HTERT RPE-1 (cell line): ENCODE measurements around the gene SYCE3.

ENCODE experiments used
- in situ Hi-C: fragments of 300-500 bp; cut with MboI; formaldehyde crosslinking; loops from 4 replicates; pipeline ENCODE4 v1.14.3; 2020; ENCODE audit warnings: low sequenced_read_pairs

The SYCE3 gene

DNA sequence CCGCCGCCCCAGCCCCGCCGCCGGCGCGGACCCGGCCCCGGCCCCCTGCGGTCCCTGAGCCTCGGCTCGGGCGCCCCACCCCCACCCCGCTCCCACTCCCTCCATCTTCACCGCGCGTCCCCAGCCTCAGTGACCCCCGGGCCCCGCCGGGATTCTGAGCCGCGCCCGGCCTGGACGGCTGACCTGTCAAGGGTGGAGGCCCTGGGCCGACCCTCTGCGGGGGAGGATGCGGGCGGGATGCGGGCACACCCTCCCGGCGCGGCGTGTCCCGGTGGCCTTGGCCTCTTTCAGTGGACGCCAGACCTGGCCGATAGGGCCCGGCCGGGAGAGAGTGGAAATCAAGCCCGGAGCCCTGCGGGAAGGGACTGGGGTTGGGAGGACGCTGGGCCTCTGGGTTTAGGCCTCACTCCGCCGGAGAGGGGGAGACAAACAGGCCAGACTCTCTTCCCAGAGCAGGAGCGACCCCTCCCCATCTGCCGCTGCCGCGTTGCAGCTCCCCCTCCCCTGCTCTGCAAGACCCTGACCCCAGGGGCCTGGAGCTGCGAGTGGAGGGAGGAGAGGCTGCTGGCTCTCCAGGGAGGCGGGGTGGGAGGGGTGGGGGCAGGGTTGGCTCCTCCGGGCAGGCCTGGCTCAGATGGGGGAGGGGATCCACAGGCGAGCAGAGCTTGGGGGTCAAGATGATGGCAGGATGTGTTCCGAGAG, 38.4 kb upstream of the SYCE3 start:
- in situ Hi-C loops: no loop called here

DNA sequence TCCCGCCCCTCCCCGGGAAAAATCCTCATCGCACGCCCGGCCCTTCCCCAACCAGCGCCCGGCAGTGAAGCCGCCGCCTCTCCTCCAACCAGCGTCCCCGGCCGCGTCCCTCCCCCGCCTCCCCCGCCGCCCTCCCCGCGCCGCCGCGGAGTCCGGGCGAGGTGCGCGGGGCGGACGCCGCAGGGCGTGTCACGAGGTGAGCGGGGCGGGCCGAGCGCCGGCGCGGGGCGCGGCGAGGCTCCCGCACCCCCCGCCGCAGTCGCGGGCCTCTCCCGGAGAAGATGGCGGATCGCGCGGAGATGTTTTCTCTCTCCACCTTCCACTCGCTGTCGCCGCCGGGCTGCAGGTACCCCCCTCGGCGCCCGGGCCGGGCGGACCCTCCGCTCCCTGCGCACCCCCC, 37.8 kb upstream of the SYCE3 start, which contains the start of gene MAPK8IP2:
Gene MAPK8IP2 (plus strand): TSS at position 256 of the 400 bp plus-strand sequence. CDS start 26 bp downstream, at position 282.
- in situ Hi-C loops: no loop called here

DNA sequence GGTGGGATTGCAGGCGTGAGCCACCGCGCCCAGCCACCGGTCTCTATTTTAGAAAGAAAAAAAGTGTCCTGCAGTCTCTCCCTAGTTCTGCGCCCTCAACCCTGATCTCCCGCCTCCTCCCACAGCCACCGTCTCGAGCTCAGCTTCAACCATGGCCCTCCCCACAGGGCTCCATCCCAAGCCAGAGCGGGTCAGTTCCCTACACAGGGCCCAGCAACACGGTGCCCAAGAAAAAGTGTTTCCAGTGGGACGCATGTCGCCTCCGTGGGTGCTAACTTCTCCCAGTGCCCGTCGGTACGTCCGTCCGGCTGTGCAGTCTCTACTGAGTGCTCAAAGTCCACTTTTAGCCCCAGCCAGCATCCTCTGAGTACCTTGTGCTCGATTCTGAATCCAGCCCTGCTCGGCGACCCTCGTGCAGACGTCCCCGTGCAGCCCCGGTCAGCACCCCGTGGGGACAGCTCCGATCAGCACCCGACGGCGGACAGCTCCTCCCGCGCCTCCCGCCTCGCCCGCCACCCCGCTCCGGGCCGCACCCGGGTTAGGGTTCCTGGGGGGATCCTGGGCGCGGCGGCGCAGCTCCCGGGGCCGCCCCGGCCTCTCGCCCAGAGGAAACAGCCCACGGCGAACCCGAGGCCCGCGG, 37.2 kb upstream of the SYCE3 start:
- in situ Hi-C loops: no loop called here

DNA sequence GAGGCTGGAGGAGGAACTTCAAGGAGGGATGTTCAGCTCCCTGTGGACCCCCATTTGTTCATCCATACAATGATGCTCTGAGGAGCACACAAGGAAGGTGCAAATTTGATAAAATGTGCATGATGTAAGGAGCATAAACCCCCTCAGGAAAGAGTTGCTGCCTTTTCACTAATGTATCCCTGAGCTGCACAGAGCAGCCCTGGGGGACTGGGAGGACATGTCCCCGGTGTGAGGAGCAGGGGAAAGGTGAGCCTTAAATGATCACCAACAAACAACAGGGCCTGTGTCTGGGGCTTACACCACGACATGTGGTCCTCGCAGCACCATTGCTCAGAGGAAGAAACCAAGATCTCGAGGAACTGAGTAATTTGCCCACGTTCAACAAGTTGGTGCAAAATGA, 34.4 kb upstream of the SYCE3 start:
- in situ Hi-C loops: no loop called here

DNA sequence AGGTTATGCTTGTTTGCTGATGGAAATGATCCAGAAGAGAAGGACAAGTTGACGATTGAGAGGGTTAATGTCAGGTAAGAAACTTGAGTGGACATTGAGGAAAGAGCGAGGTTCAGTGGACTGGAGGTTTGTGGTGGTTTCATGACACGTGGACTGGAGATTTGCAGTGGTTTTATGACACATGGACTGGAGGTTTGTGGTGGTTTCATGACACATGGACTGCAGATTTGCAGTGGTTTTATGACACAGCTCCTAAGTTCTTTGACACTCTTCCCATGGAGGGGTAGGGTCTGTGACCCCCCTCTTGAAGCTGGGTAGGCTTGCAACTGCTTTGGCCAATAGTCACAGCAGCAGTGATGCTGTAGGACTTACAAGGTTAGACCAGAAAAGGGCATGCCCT, 32.5 kb upstream of the SYCE3 start:
- in situ Hi-C loops: no loop called here

DNA sequence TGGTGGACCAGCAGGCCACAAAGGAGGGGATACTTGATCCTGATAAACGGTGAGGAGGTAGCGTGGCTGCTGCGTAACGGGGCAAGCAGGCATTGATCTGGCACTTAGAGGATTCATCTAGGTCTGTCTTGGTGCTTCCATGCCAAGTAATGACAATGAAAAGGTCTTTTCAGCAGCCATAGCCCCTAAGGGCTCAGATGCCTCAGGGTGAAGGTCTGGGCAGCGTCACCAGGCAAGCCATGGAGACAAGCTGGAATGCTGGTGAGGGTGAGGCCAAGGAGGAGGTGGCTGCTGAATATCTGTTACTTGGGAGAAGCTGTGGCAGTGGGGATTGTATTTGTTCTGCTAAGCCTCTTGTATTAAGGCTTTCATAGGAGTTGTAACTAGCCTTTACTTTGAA, 24.7 kb upstream of the SYCE3 start:
- in situ Hi-C loops: no loop called here

DNA sequence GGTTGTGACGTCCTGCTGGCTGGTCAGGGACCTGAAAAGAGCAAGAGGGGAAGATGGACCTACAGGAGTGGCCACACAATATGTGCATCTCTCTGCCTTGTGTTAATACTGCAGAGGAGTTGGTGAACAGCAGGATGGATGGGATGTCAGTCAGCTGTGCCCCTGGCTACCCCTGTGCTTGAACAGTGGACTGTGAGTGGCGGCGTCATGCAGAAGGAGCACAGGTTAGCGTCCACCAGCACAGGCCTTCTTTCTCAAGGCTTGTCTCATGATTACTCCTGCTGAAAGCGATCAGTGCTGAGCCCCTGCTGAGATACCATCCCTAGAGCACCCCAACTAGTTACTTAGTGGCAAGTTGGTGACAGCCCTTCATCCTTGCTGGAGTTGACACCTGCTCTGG, 23.7 kb upstream of the SYCE3 start:
- in situ Hi-C loops: no loop called here

DNA sequence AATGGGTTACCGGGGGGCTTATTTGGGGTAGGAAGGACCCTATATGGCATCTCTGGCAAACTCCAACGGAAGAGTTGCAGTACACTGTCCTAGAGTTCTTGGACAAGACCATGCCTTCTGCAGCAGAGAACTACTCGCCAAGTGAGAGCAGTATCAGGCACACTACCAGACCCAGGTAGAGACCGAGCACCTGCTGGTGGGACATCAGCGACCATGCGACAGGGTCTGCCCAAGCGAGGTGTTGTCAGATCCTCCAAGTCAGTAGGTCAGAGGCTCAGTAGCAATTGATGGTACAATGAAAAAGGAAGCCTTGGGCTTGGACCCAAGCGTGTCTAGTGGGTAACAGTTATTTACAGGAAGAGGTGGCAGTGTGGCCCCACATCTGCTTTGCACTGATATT, 23.1 kb upstream of the SYCE3 start:
- in situ Hi-C loops: no loop called here

DNA sequence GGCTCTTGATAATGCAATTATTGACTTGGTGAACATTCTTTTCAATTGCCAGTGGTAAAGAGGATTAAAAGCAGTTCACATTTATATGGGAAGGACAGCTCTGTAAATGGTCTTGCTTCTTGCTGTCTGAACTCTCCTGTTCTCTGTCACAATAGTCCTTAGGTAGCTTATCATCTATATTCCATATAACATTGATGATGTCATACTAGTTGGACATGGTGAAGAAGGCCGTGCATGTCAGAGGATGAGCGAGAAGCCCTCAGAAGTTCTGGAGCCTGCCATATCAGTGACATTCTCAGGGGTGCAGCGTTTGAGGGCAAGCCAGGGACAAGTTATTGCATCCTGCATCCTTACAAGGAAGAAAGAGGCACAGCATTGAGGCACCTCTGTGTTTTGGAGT, 22.5 kb upstream of the SYCE3 start:
- in situ Hi-C loops: no loop called here

DNA sequence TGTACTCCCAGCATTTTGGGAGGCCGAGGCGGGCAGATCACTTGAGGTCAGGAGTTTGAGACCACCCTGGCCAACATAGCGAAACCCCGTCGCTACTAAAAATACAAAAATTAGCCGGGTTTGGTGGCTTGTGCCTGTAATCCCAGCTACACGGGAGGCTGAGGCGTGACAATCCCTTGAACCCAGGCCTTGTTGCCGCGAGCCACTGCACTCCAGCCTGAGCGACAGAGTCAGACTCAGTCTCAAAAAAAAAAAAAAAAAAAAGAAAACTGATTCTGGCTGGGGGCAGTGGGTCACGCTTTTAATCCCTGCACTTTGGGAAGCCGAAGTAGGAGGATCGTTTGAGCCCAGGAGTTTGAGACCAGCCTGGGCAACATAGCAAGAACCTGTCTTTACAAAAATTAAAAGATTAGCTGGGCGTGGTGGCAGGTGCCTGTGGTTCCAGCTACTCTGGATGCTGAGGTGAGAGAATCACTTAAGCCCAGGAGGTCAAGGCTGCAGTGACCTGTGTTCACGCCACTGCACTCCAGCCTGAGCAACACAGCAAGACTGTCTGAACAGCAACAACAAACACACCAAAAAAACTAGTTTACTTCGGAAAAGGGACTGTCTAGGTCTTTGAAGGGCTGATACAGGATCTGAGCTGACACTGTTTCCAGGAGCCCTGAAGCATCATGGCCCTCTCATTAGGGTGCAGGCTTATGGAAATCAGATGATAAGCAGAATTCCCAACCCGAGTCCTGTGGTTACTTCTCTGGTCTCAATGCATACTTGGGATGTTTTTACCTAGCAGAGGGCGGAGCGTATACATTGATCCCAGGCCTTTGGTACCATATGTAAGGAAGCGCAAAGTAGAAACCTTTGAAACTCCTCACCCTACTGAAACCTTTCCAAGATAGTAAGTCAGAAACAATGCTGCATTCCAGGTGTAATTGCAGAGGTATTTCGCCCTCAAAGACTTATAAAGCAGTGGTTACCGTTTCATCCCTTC, 21.7 kb upstream of the SYCE3 start:
- in situ Hi-C loops: no loop called here

DNA sequence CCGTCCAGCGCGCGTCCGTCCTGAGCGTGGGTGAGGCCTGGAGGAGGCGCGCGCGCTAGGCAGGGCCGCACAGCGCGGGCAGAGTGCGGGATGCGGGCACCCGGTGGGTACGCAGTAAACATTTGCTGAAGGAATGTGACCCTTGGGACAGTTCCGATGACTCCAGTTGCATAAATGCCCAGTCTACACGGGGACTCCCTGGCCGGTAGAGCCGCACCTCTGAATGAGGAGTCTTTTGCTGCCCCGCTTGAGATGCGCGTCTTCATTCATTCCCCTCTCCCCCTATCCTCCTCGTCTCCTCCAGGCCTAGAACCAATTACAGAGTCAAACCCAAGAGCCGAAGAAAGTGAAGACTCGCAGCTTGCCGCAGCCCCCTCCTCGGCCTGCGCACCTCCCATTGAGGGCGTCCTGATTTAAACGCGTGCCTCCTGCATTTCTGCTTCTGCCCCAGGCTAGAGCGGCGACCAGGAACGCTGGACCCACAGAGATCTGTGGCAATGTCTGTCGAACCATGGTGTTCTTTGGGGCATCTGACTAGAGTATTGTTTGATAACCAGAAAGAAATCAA, 20.7 kb upstream of the SYCE3 start:
- in situ Hi-C loops: no loop called here

DNA sequence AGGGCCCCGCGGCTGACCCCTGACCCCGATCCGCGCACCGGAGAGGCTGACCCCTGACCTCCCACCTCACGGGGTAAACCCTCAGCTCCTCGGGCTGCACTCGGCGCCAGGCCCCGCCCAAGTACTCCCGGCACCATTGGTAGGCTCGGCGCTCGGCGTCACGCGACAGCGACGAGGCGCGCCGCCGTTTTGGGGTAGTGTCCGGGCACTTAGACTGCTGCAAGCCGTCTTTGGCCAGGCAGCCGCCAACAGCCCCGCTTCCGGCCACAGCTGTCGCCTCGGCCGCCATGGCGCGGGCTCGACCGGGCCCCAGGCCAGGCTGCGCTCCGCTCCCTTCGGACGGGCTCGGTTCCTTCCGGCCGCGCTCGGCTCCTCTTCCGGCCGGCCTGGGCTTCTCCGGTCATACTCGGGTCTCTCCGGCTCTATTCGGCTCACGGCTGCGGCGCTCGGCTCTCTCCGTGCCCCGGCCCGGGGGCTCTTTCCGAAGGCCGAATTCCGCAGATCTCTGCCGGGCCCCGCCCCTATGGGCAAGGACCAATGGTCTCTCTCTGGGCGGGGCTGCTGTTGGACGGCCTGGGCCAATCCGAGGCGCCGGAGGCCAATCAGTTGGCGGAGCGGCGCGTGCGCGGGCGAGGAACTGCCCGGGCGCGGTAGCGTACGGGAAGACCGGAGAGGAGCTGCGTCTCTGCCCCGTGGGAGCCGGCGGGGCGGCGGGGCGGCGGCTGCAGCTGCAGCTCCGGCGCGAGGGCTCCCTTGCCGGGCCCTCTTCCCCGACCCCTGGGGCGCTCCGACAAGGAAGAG, 20.0 kb upstream of the SYCE3 start, which contains the start of gene CHKB:
Gene CHKB (minus strand): TSS at position 357 of the 801 bp plus-strand sequence. CDS start 68 bp downstream, at position 289.
- in situ Hi-C loops: no loop called here

DNA sequence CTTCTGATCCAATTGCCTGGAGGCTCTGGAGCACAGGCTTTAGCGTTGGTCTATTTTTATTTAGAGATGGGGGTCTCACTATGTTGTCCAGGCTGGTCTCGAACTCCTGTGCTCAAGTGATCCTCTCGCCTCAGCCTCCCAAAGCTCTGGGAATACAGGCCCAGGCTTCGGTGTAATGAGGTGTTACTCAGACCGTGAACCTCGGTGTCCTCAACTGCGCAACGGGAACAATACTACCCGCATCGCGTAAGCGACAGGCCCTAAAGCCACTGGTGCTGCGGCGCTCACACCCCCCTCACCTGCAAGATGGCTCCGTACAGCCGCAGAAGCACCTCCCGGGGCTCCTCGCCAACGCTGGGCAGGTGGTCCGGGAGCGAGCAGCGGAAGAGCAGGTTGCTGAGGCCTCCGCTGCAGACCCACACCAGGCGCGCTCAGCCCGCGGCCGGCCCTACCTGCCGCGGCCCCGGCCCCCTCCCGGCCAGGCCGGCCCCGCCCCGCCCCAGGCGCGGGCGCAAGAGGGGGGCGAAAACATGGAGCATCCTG, 19.3 kb upstream of the SYCE3 start:
- in situ Hi-C loops: no loop called here

DNA sequence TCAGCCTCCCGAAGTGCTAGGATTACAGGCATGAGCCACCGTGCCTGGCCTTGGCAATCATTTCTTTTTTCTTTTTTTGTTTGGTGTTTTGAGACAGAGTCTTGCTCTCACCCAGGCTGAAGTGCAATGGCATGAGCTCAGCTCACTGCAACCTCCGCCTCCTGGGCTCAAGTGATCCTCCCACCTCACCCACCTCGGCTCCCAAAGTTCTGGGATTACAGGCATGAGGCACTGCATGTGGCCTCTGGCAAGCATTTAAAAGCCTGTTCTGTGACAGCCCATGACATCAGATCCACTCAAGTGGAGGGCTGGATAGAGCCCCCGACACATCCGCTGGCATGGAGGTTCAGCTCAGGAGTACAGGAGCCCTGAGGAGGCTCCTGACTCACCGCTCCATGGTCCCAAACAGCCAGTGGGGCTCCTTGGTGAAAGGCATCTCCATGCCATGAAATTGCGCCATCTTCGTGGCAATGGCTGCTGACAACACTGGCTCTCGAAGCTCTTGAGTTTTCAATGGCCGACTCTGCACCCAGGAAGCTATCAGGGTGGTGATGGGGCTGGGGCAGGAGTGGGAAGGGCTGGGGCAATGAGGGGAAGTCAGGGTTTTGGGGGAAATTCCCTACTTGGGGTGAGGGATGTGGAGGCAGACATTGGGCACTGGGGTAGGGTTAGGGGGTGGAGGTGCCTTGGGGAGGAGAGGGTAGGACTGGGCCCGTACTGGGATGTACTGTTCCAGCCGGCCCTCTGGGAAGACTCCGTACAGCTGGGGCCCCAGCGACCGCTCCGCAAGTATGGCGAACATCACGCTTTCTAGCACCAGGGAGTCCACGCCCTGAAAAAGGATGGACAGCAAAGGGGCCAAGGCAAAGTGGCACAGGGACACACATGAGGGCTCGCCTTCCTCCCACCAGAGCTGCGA, 18.6 kb upstream of the SYCE3 start:
- in situ Hi-C loops: no loop called here

DNA sequence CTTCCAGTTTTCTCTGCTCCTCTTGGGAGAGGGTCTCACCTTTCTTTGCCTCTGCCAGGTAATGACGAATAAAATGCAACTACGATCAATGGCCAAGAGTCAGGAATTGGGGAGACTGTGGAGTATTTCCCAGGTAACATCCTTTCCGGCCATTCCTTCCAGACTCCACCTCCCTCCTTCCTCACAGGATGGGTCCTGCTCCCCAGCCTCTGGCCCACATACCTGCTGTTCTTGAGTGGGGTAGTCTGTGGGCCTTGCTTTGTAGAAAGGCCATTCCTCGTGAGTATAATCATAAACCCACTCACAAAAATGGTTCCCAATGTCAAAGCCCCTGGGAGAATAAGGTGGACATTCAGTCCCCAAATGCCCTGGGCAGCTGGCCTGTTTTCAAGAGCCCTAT, 17.0 kb upstream of the SYCE3 start:
- in situ Hi-C loops: no loop called here

DNA sequence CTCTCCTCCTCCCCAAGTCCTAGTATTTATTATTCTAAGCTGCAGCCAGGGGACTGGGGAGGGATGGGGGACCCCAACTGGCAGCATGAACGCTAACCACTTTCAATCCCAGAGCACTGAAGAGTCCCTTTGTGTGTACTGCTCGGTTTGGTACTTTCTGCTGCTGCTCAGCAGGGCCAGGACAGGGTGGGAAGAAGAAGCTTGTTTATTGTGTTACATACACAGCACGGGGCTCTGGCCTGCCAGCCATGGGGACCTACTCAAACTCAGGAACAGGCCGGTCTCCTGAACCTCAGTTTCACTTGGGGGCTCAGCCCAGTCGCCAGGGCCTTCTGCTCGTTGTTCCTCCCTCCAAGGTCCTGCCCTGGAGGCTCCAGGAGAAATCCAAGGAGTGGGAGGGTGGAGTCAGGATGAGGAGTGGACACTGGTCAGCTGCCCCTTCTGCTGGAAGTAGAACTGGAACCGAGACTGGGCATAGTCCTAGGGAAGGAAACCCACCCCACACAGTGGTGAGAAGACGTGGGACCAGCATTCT, 16.1 kb upstream of the SYCE3 start:
- in situ Hi-C loops: no loop called here

DNA sequence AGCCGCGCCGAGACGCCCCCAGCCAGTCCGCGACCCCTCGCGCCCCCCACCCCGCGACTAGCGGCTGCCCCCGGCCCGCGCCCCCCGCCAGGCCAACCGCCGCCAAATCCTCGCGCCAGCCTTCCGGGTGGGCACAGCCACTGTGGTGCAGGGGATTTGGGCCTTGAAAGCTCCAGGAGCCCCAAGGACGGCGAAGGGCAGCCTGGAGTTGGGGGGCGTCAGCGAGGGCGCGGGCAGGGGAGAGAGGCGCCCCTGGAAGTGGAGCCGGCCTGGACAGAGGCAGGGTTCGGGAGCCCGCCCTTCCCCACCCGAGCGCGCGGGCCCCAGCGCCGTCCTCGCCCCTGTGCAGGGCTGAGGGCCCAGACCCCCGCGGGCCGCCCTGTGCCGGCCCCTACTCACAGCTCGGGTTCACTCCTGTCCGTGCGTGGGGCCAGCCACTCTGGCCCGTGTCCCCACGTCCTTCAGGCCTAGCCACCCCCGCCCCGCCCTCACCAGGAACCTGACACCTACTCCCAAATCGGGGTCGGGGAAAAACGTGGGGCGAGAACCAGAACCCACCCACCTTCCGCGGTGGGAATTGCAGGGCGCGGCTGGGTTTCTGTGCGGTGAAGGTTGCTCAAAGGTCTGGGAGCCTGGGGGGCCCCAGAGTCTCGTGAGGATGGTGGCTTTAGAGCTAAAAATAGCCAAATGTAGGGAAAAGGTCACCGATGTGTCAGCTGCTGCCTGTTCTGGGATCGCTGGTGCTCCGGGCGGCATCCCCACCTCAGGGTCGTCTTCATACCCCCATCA, 15.5 kb upstream of the SYCE3 start, which contains the start of gene CPT1B:
Gene CPT1B (minus strand): TSS at position 441 of the 789 bp plus-strand sequence. CDS start 512 bp downstream, outside the sequence.
- in situ Hi-C loops: no loop called here

DNA sequence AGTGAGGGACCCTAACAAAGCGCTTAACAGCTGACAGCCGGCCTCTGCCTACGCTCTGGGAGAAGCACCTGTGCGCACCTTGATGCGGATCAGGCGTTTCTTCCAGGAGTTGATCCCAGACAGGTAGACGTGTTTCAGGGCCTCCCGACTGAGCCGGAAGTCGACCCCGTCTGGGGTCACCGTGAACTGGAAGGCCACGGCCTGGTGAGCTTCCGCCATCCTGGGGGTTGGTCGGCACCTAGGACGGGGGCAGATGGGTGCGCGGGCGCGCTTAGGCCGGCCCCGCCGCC, 14.9 kb upstream of the SYCE3 start:
- in situ Hi-C loops: no loop called here
